GM21717 (cell line): ENCODE results near the gene TIMM17A.
A peak's percentile ranks its signal among the peaks of the same experiment; 100 is the strongest.

Experiments
- ATAC-seq: cut with Tn5 transposase; IDR thresholded peaks from one replicate; pipeline ENCODE4 v1.9.1; 2021; ENCODE audit warnings: mild to moderate bottlenecking, moderate library complexity; ENCODE audit not compliant: unreplicated experiment

Gene TIMM17A

GRCh38 chr1:201955009-201955728 is at the start of gene TIMM17A:
Gene TIMM17A (plus strand): TSS chr1:201955503. CDS start chr1:201955527, 24 bp downstream.
- peak; percentile 98 for ATAC-seq

- ATAC-seq, result no peak
Observed at GRCh38 chr1:201906336-201906735, 49.0 kb upstream of the TIMM17A start.

GRCh38 chr1:201907621-201908020 is 47.7 kb upstream of the TIMM17A start:
- no peak for ATAC-seq

GRCh38 chr1:201911826-201912571 is 43.3 kb upstream of the TIMM17A start:
- ATAC-seq, result no peak

GRCh38 chr1:201912832-201913231 is 42.5 kb upstream of the TIMM17A start:
- ATAC-seq, result no peak

- ATAC-seq, result no peak
Observed at GRCh38 chr1:201914456-201915235, 40.7 kb upstream of the TIMM17A start.

- no peak for ATAC-seq
Observed at GRCh38 chr1:201916649-201917249, 38.6 kb upstream of the TIMM17A start.

- no peak for ATAC-seq
Observed at GRCh38 chr1:201917362-201918033, 37.8 kb upstream of the TIMM17A start.

- ATAC-seq, result no peak
Observed at GRCh38 chr1:201918343-201918742, 37.0 kb upstream of the TIMM17A start.

- no peak for ATAC-seq
Observed at GRCh38 chr1:201921952-201922558, 33.2 kb upstream of the TIMM17A start.

- ATAC-seq, result no peak
Observed at GRCh38 chr1:201925301-201925567, 30.1 kb upstream of the TIMM17A start.

GRCh38 chr1:201925981-201926645 is 29.2 kb upstream of the TIMM17A start:
- ATAC-seq, result no peak

GRCh38 chr1:201928266-201928665 is 27.0 kb upstream of the TIMM17A start:
- ATAC-seq, result no peak

GRCh38 chr1:201930137-201930536 is 25.2 kb upstream of the TIMM17A start:
- ATAC-seq, result no peak

GRCh38 chr1:201930803-201931202 is 24.5 kb upstream of the TIMM17A start:
- no peak for ATAC-seq

- no peak for ATAC-seq
Observed at GRCh38 chr1:201933840-201934430, 21.4 kb upstream of the TIMM17A start.

GRCh38 chr1:201937624-201938213 is 17.6 kb upstream of the TIMM17A start:
- ATAC-seq, result no peak

GRCh38 chr1:201938440-201939035 is 16.8 kb upstream of the TIMM17A start:
- ATAC-seq, result no peak

- no peak for ATAC-seq
Observed at GRCh38 chr1:201939148-201939547, 16.2 kb upstream of the TIMM17A start.
